WTC11 (cell line): Measurements from ENCODE around the gene P2RX2. TPM values are rescaled to one million over a fixed set of nuclear protein-coding genes. Genes with fewer than 3 reads are reported as not detected.

Source experiments
- ATAC-seq: fragments of 200-7000 bp; cut with Tn5 transposase; 2 replicates; pipeline ENCODE4 v1.10.0; 2021; ENCODE audit warnings: mild to moderate bottlenecking, moderate library complexity
- CTCF ChIA-PET: fragments of 300-600 bp; sonication (Branson Sonifier 250); formaldehyde crosslinking; loops from one replicate; lab custom pipeline; 2021; ENCODE audit warnings: antibody characterized with exemption; lab: Charles Lee
- POLR2A ChIA-PET: fragments of 350-600 bp; sonication (Branson Sonifier 250); formaldehyde crosslinking; loops from one replicate; lab custom pipeline; 2021; ENCODE audit warnings: antibody characterized with exemption; lab: Charles Lee
- DNase-seq: peaks from one replicate; pipeline ENCODE4 v3.0.0; 2021; ENCODE audit warnings: low spot score
- H3K27ac Mint-ChIP-seq: 2 replicates; pipeline ENCODE4 v1.8.0; 2021; ENCODE audit warnings: mixed read lengths
- H3K27me3 Mint-ChIP-seq: 2 replicates; pipeline ENCODE4 v1.8.0; 2021; ENCODE audit warnings: low read depth, mild to moderate bottlenecking, moderate library complexity, mixed read lengths
- H3K36me3 Mint-ChIP-seq: 2 replicates; pipeline ENCODE4 v1.8.0; 2021; ENCODE audit warnings: mixed read lengths
- H3K4me1 Mint-ChIP-seq: 2 replicates; pipeline ENCODE4 v1.8.0; 2022; ENCODE audit warnings: mixed read lengths
- H3K4me3 Mint-ChIP-seq: 2 replicates; pipeline ENCODE4 v1.8.0; 2021; ENCODE audit warnings: mild to moderate bottlenecking, moderate library complexity, mixed read lengths
- H3K9me3 Mint-ChIP-seq: 2 replicates; pipeline ENCODE4 v1.8.0; 2021; ENCODE audit warnings: mixed read lengths
- ESRRA ChIP-seq: sonication (generic); formaldehyde crosslinking; IDR thresholded peaks from 2 replicates; pipeline ENCODE4 v1.8.1; 2022; ENCODE audit warnings: mild to moderate bottlenecking, missing genetic modification reagents, borderline replicate concordance
- GTF2I ChIP-seq: fragments of 250-450 bp; sonication (Bioruptor Pico); conservative IDR thresholded peaks from 2 replicates; pipeline ENCODE4 v1.4.0; 2021; ENCODE audit warnings: mild to moderate bottlenecking
- RELA ChIP-seq: sonication (generic); formaldehyde crosslinking; IDR thresholded peaks from 2 replicates; pipeline ENCODE4 v1.8.1; 2022; ENCODE audit warnings: missing genetic modification reagents, mild to moderate bottlenecking, borderline replicate concordance
- SOX15 ChIP-seq: fragments of 250-450 bp; sonication (Bioruptor Pico); IDR thresholded peaks from 2 replicates; pipeline ENCODE4 v1.9.0; 2021; ENCODE audit warnings: mild to moderate bottlenecking
- ZBTB21 ChIP-seq: sonication (generic); formaldehyde crosslinking; IDR thresholded peaks from 2 replicates; pipeline ENCODE4 v1.8.1; 2023; ENCODE audit warnings: mild to moderate bottlenecking, missing genetic modification reagents, borderline replicate concordance
- total RNA-seq: library from RNA; stranded (reverse); gene quantifications from 3 replicates; pipeline ENCODE4 v1.2.3, GENCODE V29; 2021
- TF ChIP-seq, protein P1 (sequence below): fragments of 250-450 bp; sonication (Bioruptor Pico); IDR thresholded peaks from 2 replicates; pipeline ENCODE4 v1.9.0; 2021; ENCODE audit warnings: mild to moderate bottlenecking, borderline replicate concordance
- TF ChIP-seq, protein P2 (sequence below): sonication (generic); formaldehyde crosslinking; IDR thresholded peaks from 2 replicates; pipeline ENCODE4 v1.8.0; 2023; ENCODE audit warnings: missing genetic modification reagents, mild to moderate bottlenecking, borderline replicate concordance
- TF ChIP-seq, protein P3 (sequence below): sonication (generic); formaldehyde crosslinking; conservative IDR thresholded peaks from 2 replicates; pipeline ENCODE4 v1.8.1; 2022; ENCODE audit warnings: mild to moderate bottlenecking, missing genetic modification reagents
- TF ChIP-seq, protein P4 (sequence below): fragments of 250-450 bp; sonication (Bioruptor Pico); conservative IDR thresholded peaks from 2 replicates; pipeline ENCODE4 v1.9.0; 2021; ENCODE audit warnings: mild to moderate bottlenecking
- TF ChIP-seq, protein P5 (sequence below): fragments of 250-450 bp; sonication (Bioruptor Pico); IDR thresholded peaks from 2 replicates; pipeline ENCODE4 v1.9.0; 2021; ENCODE audit warnings: mild to moderate bottlenecking
- TF ChIP-seq, protein P6 (sequence below): sonication (generic); formaldehyde crosslinking; IDR thresholded peaks from 2 replicates; pipeline ENCODE4 v1.8.0; 2022; ENCODE audit warnings: mild to moderate bottlenecking, missing genetic modification reagents
- TF ChIP-seq, protein P7 (sequence below): fragments of 250-450 bp; sonication (Bioruptor Pico); IDR thresholded peaks from 2 replicates; pipeline ENCODE4 v2.1.2; 2022; ENCODE audit warnings: mild to moderate bottlenecking, moderate library complexity
- TF ChIP-seq, protein P8 (sequence below): sonication (generic); formaldehyde crosslinking; IDR thresholded peaks from 2 replicates; pipeline ENCODE4 v1.8.1; 2022; ENCODE audit warnings: low read depth, missing genetic modification reagents, borderline replicate concordance
- TF ChIP-seq, protein P9 (sequence below): sonication (generic); formaldehyde crosslinking; IDR thresholded peaks from 2 replicates; pipeline ENCODE4 v1.8.1; 2022; ENCODE audit warnings: missing genetic modification reagents, borderline replicate concordance
- TF ChIP-seq, protein P10 (sequence below): sonication (generic); formaldehyde crosslinking; IDR thresholded peaks from 2 replicates; pipeline ENCODE4 v1.8.0; 2022; ENCODE audit warnings: mild to moderate bottlenecking, missing genetic modification reagents

Gene P2RX2
- total RNA-seq, 1 experiment from 2014 or later: 2.1 TPM

DNA sequence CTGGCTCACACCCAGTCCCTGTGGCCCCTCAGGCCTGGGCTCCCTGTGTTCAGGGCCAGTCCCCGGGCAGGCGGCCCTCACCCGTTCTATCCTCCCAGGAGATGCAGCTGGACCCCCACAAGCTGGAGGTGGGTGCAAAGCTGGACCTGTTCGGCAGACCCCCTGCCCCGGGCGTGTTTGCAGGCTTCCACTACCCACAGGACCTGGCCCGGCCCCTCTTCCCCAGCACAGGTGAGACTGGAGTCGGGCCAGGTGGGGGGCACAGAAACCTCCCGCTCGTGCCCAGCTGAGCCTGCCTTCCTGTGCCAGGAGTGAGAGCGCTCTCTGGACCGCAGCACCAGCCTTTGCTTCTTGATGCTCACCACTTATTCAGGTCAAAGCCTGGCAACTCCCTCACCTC is 41.9 kb upstream of the P2RX2 start:
- no peak overlapping the region for H3K4me3 Mint-ChIP-seq
- no peak for ATAC-seq
- CTCF ChIA-PET: interaction anchor here (0.9 to 1.0 kb wide), 2 partner anchors 16 to 163 kb away, joined by 3 to 5 read pairs; no protein-coding TSS in a partner anchor
- H3K9me3 Mint-ChIP-seq: no peaks in the 10 kb centered on the region
- peaks cover 19% of the 10 kb centered on the region for H3K36me3 Mint-ChIP-seq
- no peak for DNase-seq
- H3K27ac Mint-ChIP-seq: no peak overlapping the region
- POLR2A ChIA-PET: no interaction called here
- H3K27me3 Mint-ChIP-seq: peaks cover 10% of the 10 kb centered on the region
- H3K4me1 Mint-ChIP-seq: no peaks in the 10 kb centered on the region
- TF ChIP-seq, protein P1, sequence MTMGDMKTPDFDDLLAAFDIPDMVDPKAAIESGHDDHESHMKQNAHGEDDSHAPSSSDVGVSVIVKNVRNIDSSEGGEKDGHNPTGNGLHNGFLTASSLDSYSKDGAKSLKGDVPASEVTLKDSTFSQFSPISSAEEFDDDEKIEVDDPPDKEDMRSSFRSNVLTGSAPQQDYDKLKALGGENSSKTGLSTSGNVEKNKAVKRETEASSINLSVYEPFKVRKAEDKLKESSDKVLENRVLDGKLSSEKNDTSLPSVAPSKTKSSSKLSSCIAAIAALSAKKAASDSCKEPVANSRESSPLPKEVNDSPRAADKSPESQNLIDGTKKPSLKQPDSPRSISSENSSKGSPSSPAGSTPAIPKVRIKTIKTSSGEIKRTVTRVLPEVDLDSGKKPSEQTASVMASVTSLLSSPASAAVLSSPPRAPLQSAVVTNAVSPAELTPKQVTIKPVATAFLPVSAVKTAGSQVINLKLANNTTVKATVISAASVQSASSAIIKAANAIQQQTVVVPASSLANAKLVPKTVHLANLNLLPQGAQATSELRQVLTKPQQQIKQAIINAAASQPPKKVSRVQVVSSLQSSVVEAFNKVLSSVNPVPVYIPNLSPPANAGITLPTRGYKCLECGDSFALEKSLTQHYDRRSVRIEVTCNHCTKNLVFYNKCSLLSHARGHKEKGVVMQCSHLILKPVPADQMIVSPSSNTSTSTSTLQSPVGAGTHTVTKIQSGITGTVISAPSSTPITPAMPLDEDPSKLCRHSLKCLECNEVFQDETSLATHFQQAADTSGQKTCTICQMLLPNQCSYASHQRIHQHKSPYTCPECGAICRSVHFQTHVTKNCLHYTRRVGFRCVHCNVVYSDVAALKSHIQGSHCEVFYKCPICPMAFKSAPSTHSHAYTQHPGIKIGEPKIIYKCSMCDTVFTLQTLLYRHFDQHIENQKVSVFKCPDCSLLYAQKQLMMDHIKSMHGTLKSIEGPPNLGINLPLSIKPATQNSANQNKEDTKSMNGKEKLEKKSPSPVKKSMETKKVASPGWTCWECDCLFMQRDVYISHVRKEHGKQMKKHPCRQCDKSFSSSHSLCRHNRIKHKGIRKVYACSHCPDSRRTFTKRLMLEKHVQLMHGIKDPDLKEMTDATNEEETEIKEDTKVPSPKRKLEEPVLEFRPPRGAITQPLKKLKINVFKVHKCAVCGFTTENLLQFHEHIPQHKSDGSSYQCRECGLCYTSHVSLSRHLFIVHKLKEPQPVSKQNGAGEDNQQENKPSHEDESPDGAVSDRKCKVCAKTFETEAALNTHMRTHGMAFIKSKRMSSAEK: no peak
- TF ChIP-seq, protein P2, sequence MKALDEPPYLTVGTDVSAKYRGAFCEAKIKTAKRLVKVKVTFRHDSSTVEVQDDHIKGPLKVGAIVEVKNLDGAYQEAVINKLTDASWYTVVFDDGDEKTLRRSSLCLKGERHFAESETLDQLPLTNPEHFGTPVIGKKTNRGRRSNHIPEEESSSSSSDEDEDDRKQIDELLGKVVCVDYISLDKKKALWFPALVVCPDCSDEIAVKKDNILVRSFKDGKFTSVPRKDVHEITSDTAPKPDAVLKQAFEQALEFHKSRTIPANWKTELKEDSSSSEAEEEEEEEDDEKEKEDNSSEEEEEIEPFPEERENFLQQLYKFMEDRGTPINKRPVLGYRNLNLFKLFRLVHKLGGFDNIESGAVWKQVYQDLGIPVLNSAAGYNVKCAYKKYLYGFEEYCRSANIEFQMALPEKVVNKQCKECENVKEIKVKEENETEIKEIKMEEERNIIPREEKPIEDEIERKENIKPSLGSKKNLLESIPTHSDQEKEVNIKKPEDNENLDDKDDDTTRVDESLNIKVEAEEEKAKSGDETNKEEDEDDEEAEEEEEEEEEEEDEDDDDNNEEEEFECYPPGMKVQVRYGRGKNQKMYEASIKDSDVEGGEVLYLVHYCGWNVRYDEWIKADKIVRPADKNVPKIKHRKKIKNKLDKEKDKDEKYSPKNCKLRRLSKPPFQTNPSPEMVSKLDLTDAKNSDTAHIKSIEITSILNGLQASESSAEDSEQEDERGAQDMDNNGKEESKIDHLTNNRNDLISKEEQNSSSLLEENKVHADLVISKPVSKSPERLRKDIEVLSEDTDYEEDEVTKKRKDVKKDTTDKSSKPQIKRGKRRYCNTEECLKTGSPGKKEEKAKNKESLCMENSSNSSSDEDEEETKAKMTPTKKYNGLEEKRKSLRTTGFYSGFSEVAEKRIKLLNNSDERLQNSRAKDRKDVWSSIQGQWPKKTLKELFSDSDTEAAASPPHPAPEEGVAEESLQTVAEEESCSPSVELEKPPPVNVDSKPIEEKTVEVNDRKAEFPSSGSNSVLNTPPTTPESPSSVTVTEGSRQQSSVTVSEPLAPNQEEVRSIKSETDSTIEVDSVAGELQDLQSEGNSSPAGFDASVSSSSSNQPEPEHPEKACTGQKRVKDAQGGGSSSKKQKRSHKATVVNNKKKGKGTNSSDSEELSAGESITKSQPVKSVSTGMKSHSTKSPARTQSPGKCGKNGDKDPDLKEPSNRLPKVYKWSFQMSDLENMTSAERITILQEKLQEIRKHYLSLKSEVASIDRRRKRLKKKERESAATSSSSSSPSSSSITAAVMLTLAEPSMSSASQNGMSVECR (CRISPR knock-in tag): no peak
- TF ChIP-seq, protein P3, sequence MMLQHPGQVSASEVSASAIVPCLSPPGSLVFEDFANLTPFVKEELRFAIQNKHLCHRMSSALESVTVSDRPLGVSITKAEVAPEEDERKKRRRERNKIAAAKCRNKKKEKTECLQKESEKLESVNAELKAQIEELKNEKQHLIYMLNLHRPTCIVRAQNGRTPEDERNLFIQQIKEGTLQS (CRISPR knock-in tag): no peak
- TF ChIP-seq RELA (CRISPR knock-in tag) (no peak), ZBTB21 (no peak), SOX15 (CRISPR knock-in tag) (no peak), ESRRA (no peak), GTF2I (no peak)
- TF ChIP-seq, protein P4, sequence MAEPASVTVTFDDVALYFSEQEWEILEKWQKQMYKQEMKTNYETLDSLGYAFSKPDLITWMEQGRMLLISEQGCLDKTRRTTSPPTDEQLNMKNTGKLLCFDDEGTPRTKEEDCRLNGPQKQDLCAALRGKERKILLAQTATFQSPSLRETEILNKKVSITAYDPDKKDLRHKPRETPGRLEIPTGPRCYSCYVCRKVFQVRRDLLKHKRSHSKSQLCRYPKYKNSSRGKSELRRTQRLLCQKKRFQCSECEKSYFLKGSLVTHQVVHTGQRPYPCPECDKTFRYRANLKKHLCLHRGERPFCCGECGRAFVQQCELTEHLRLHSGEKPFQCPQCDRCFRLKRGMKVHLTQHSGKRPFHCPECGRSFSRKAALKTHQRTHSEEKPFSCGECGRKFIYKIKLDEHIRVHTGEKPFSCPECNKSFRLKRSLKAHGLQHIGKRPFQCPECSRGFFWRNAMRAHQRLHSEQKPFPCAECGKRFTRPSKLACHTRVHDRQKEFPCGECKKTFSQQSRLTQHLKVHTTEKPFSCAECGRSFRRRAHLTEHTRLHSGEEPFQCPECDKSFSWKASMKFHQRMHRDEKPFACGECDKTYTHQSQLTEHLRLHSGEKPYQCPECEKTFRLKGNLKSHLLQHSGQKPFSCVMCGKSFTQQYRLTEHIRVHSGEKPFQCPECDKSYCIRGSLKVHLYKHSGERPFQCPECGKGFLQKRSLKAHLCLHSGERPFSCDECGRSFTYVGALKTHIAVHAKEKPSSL (CRISPR knock-in tag): no peak
- TF ChIP-seq, protein P5, sequence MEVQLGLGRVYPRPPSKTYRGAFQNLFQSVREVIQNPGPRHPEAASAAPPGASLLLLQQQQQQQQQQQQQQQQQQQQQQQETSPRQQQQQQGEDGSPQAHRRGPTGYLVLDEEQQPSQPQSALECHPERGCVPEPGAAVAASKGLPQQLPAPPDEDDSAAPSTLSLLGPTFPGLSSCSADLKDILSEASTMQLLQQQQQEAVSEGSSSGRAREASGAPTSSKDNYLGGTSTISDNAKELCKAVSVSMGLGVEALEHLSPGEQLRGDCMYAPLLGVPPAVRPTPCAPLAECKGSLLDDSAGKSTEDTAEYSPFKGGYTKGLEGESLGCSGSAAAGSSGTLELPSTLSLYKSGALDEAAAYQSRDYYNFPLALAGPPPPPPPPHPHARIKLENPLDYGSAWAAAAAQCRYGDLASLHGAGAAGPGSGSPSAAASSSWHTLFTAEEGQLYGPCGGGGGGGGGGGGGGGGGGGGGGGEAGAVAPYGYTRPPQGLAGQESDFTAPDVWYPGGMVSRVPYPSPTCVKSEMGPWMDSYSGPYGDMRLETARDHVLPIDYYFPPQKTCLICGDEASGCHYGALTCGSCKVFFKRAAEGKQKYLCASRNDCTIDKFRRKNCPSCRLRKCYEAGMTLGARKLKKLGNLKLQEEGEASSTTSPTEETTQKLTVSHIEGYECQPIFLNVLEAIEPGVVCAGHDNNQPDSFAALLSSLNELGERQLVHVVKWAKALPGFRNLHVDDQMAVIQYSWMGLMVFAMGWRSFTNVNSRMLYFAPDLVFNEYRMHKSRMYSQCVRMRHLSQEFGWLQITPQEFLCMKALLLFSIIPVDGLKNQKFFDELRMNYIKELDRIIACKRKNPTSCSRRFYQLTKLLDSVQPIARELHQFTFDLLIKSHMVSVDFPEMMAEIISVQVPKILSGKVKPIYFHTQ (CRISPR knock-in tag): no peak
- TF ChIP-seq, protein P6, sequence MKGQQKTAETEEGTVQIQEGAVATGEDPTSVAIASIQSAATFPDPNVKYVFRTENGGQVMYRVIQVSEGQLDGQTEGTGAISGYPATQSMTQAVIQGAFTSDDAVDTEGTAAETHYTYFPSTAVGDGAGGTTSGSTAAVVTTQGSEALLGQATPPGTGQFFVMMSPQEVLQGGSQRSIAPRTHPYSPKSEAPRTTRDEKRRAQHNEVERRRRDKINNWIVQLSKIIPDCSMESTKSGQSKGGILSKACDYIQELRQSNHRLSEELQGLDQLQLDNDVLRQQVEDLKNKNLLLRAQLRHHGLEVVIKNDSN (CRISPR knock-in tag): no peak
- TF ChIP-seq, protein P7, sequence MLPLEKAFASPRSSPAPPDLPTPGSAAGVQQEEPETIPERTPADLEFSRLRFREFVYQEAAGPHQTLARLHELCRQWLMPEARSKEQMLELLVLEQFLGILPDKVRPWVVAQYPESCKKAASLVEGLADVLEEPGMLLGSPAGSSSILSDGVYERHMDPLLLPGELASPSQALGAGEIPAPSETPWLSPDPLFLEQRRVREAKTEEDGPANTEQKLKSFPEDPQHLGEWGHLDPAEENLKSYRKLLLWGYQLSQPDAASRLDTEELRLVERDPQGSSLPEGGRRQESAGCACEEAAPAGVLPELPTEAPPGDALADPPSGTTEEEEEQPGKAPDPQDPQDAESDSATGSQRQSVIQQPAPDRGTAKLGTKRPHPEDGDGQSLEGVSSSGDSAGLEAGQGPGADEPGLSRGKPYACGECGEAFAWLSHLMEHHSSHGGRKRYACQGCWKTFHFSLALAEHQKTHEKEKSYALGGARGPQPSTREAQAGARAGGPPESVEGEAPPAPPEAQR (CRISPR knock-in tag): no peak
- TF ChIP-seq, protein P8, sequence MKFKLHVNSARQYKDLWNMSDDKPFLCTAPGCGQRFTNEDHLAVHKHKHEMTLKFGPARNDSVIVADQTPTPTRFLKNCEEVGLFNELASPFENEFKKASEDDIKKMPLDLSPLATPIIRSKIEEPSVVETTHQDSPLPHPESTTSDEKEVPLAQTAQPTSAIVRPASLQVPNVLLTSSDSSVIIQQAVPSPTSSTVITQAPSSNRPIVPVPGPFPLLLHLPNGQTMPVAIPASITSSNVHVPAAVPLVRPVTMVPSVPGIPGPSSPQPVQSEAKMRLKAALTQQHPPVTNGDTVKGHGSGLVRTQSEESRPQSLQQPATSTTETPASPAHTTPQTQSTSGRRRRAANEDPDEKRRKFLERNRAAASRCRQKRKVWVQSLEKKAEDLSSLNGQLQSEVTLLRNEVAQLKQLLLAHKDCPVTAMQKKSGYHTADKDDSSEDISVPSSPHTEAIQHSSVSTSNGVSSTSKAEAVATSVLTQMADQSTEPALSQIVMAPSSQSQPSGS (CRISPR knock-in tag): no peak
- TF ChIP-seq, protein P9, sequence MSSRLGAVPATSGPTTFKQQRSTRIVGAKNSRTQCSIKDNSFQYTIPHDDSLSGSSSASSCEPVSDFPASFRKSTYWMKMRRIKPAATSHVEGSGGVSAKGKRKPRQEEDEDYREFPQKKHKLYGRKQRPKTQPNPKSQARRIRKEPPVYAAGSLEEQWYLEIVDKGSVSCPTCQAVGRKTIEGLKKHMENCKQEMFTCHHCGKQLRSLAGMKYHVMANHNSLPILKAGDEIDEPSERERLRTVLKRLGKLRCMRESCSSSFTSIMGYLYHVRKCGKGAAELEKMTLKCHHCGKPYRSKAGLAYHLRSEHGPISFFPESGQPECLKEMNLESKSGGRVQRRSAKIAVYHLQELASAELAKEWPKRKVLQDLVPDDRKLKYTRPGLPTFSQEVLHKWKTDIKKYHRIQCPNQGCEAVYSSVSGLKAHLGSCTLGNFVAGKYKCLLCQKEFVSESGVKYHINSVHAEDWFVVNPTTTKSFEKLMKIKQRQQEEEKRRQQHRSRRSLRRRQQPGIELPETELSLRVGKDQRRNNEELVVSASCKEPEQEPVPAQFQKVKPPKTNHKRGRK: no peak
- TF ChIP-seq, protein P10, sequence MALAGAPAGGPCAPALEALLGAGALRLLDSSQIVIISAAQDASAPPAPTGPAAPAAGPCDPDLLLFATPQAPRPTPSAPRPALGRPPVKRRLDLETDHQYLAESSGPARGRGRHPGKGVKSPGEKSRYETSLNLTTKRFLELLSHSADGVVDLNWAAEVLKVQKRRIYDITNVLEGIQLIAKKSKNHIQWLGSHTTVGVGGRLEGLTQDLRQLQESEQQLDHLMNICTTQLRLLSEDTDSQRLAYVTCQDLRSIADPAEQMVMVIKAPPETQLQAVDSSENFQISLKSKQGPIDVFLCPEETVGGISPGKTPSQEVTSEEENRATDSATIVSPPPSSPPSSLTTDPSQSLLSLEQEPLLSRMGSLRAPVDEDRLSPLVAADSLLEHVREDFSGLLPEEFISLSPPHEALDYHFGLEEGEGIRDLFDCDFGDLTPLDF (CRISPR knock-in tag): no peak
